GM12878 (cell line): ENCODE results near the gene SNAPC2. TPM values are rescaled to one million over a fixed set of nuclear protein-coding genes. Genes with fewer than 3 reads are reported as not detected.

Source experiments
- ATAC-seq: fragments of 200-7000 bp; cut with Tn5 transposase; 3 replicates; pipeline ENCODE4 v1.9.1; 2020; ENCODE audit warnings: mild to moderate bottlenecking, moderate library complexity
- BruUV-seq: library from RNA; stranded (reverse); fragments of 400-500 nt; replicated peaks from 2 replicates; lab custom pipeline; 2021; lab: Mats Ljungman, UMichigan
- CTCF ChIA-PET: fragments of 300-600 bp; sonication (Branson Sonifier 250); formaldehyde crosslinking; extraction: SDS; loops from one replicate; lab custom pipeline; 2021; ENCODE audit warnings: inconsistent platforms; lab: Yijun Ruan, JAX
- POLR2A ChIA-PET: fragments of 350-600 bp; formaldehyde crosslinking; extraction: SDS; loops from one replicate; lab custom pipeline; 2021; ENCODE audit warnings: inconsistent platforms; lab: Charles Lee
- RAD21 ChIA-PET: fragments of 300-600 bp; sonication (Branson Sonifier 250); formaldehyde crosslinking; loops from one replicate; lab custom pipeline; 2023; ENCODE audit warnings: antibody characterized with exemption; ENCODE audit not compliant: unreplicated experiment; lab: Charles Lee
- SMC1A ChIA-PET: fragments of 300-600 bp; sonication (Branson Sonifier 250); formaldehyde crosslinking; loops from one replicate; lab custom pipeline; 2023; ENCODE audit not compliant: unreplicated experiment, uncharacterized antibody; lab: Charles Lee
- DNase-seq: peaks from one replicate; pipeline ENCODE4 v3.0.0-alpha.2; 2011; ENCODE audit warnings: low read depth, low spot score
- FAIRE-seq: peaks from 3 replicates; lab custom pipeline; 2011; peaks lifted over from hg19 to GRCh38; lab: Jason Lieb, UNC
- H2AFZ ChIP-seq: 2 replicates; pipeline ENCODE4 v1.6.0; 2011; ENCODE audit warnings: low read depth, low read length, control low read depth; ENCODE audit not compliant: control insufficient read depth
- H3K27ac ChIP-seq: 2 replicates; pipeline ENCODE4 v1.5.1; 2011; ENCODE audit warnings: control low read depth; ENCODE audit not compliant: control insufficient read depth, insufficient read depth
- H3K27me3 ChIP-seq, 2 experiments: replicated peaks in 1 of 2; 2 replicates each; pipeline versions ENCODE4 v1.6.0 to v1.6.1; 2011; ENCODE audit warnings: low read length in 1 of 2; ENCODE audit not compliant: control insufficient read depth in 2 of 2, insufficient read depth in 2 of 2
- H3K36me3 ChIP-seq, 2 experiments: 2 replicates each; pipeline ENCODE4 v1.5.1; 2011; ENCODE audit warnings: low read length in 1 of 2; ENCODE audit not compliant: control insufficient read depth in 2 of 2, insufficient read depth in 2 of 2
- H3K4me1 ChIP-seq: 2 replicates; pipeline ENCODE4 v1.6.1; 2011; ENCODE audit warnings: mild to moderate bottlenecking, low read length, moderate library complexity, mixed read lengths; ENCODE audit not compliant: control insufficient read depth, insufficient read depth
- H3K4me2 ChIP-seq: 2 replicates; pipeline ENCODE4 v1.6.0; 2011; ENCODE audit warnings: control low read depth; ENCODE audit not compliant: control insufficient read depth, insufficient read depth
- H3K4me3 ChIP-seq: fragments of 200-600 bp; sonication (generic); 2 replicates; pipeline ENCODE4 v1.5.1; 2016
- H3K79me2 ChIP-seq: 2 replicates; pipeline ENCODE4 v1.6.0; 2011; ENCODE audit warnings: low read length; ENCODE audit not compliant: control insufficient read depth, insufficient read depth
- H3K9ac ChIP-seq: 2 replicates; pipeline ENCODE4 v1.8.0; 2011; ENCODE audit warnings: low read length, control low read depth, mixed read lengths; ENCODE audit not compliant: control insufficient read depth, insufficient read depth
- H3K9me3 ChIP-seq: replicated peaks from 3 replicates; pipeline ENCODE4 v1.5.1; 2011; ENCODE audit warnings: mild to moderate bottlenecking, low read length; ENCODE audit not compliant: control insufficient read depth, insufficient read depth
- H4K20me1 ChIP-seq: 2 replicates; pipeline ENCODE4 v1.6.0; 2011; ENCODE audit not compliant: control insufficient read depth, insufficient read depth
- SPI1 ChIP-seq: IDR thresholded peaks from 2 replicates; pipeline ENCODE4 v1.6.1; 2011; ENCODE audit warnings: low read depth, mild to moderate bottlenecking, low read length, moderate library complexity, borderline replicate concordance; ENCODE audit not compliant: insufficient read depth
- WGBS: methylation state at CpG from one replicate; pipeline ENCODE4 v1.1.6; 2016; ENCODE audit warnings: low lambda C conversion rate; ENCODE audit not compliant: insufficient replicate concordance, insufficient coverage; ENCODE audit errors: missing lambda C conversion rate; 5-methylcytosine and 5-hydroxymethylcytosine counted together
- in situ Hi-C: fragments of 300-500 bp; cut with MboI; formaldehyde crosslinking; loops from 9 replicates; pipeline ENCODE4 v1.14.3; 2018; ENCODE audit warnings: mixed read lengths
- intact Hi-C: fragments of 100-400 bp; cut with micrococcal nuclease; formaldehyde crosslinking; loops from one replicate; pipeline ENCODE4 v1.14.2; 2022; ENCODE audit not compliant: unreplicated experiment
- polyA plus RNA-seq, 11 experiments: library from polyadenylated mRNA; depleted of rRNA in 4 of 11; unstranded in 6 of 11; stranded (reverse) in 5 of 11; fragments of >200 nt; fragmentation: Nextera tagmentation in 4 of 11; fragmentation: Illumina TruSeq in 1 of 11; extraction: Ambion mirVana in 4 of 11; extraction: Trizol in 1 of 11; gene quantifications; 1 replicate in 1 of 11; 2 replicates in 10 of 11; pipeline versions ENCODE4 v1.2.1 to v1.2.3, GENCODE V29; 2011 to 2016; ENCODE audit warnings: inconsistent platforms in 2 of 11, missing spikeins in 2 of 11, low read depth in 1 of 11
- total RNA-seq, 4 experiments: library from RNA; depleted of rRNA in 3 of 4; stranded (reverse); fragments of >200 nt in 3 of 4; fragmentation: Illumina TruSeq in 1 of 4; extraction: Trizol in 1 of 4; gene quantifications; 2 replicates each; pipeline versions ENCODE4 v1.2.1 to v1.2.3, GENCODE V29; 2013 to 2021
- TF ChIP-seq, protein P1 (sequence below): IDR thresholded peaks from 2 replicates; pipeline ENCODE4 v1.6.1; 2011; ENCODE audit warnings: borderline replicate concordance, low read depth, mild to moderate bottlenecking, moderate library complexity, low read length; ENCODE audit not compliant: insufficient read depth, poor library complexity, severe bottlenecking

Gene SNAPC2
- total and polyA plus RNA-seq, 10 of the 15 experiments (the other 5 are each of a cell fraction or from before 2014, with no cell fraction given) = 0.19 to 20.8 (median 12.6) TPM

DNA sequence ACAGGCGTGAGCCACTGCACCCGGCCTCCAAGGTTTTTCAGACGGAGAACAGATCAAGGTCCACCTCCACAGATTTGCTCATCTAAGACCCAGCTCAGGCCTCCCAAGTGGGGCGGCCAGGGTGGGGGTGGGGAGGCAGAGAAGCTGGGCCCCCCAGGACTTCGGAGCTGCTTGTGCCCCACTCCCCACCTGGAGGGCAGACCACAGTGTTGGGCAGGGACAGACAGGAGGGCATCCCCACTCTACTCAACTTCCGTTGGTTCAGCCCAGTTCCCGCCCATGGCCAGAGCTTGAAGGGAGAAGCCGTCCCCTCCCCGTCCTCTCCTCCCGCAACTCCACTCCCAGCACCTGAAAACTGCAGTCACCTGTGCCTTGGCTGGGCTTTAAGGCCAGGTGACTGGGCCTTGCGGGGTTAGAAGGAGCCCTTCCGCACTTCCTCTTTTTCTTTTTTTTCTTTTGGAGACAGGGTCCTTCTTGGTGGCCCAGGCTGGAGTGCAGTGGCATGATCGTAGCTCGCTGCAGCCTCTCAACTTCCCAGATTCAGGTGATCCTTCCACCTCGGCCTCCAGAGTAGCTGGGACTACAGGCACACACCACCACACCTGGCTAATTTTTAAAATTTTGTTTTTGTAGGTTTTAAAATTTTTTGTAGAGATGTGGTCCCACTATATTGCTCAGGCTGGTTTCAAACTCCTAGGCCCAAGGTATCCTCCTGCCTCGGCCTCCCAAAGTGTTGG lies 32.6 kb upstream of the SNAPC2 start:
- CTCF ChIA-PET = interaction anchor here (0.9 kb wide), 1 partner anchor 18 kb away, joined by 3 read pairs; no protein-coding TSS in a partner anchor
- no TSS peak for BruUV-seq

More for the DNA sequence above, 32.6 kb upstream of the SNAPC2 start:
- in situ Hi-C loops = no loop called here
- ChIA-PET POLR2A (no interaction called here), SMC1A (interaction anchor here (0.7 kb wide), 1 partner anchor 1022 kb away, joined by 3 read pairs; no protein-coding TSS in a partner anchor), RAD21 (no interaction called here)
- Histone ChIP-seq H3K9ac (no peak overlapping the region), H3K4me2 (no peak overlapping the region), H3K9me3 (no peaks in the 10 kb centered on the region), H3K36me3 (no peaks in the 10 kb centered on the region), H3K4me1 (no peaks in the 10 kb centered on the region), H3K27me3 (peaks cover 0 to 2% of the 10 kb centered on the region in 2 experiments; a peak in 2 of 4 replicates), H3K79me2 (no peaks in the 10 kb centered on the region), H2AFZ (no peak overlapping the region), H3K27ac (no peak overlapping the region), H4K20me1 (no peaks in the 10 kb centered on the region), H3K4me3 (no peak overlapping the region)
- intact Hi-C loops = no loop called here
- ATAC-seq (no peak), DNase-seq (no peak), FAIRE-seq (no peak)
- TF ChIP-seq, protein P1, sequence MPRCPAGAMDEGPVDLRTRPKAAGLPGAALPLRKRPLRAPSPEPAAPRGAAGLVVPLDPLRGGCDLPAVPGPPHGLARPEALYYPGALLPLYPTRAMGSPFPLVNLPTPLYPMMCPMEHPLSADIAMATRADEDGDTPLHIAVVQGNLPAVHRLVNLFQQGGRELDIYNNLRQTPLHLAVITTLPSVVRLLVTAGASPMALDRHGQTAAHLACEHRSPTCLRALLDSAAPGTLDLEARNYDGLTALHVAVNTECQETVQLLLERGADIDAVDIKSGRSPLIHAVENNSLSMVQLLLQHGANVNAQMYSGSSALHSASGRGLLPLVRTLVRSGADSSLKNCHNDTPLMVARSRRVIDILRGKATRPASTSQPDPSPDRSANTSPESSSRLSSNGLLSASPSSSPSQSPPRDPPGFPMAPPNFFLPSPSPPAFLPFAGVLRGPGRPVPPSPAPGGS = no peak
- peak; percentile 69; the same call in 1 of the 2 replicates for TF ChIP-seq SPI1
- WGBS = 43% methylated on average over 16 of the region's 16 CpGs
